Skeletal muscle tissue (tissue), 4 donors: Measurements from ENCODE around the gene CHMP4B. TPM values are rescaled to one million over a fixed set of nuclear protein-coding genes. Genes with fewer than 3 reads are reported as not detected.

Experiments used
- H3K27ac ChIP-seq: one replicate; pipeline ENCODE4 v1.7.0; 2013; ENCODE audit warnings: mild to moderate bottlenecking, low read depth, low read length, inconsistent platforms
- H3K27me3 ChIP-seq, 3 donors: one replicate each; pipeline ENCODE4 v1.7.0; 2013; ENCODE audit warnings: low read length in 3 of 3; ENCODE audit not compliant: control insufficient read depth in 3 of 3, insufficient read depth in 3 of 3
- H3K36me3 ChIP-seq, 3 donors: one replicate each; pipeline ENCODE4 v1.7.0; 2013; ENCODE audit warnings: low read length in 3 of 3; ENCODE audit not compliant: control insufficient read depth in 3 of 3, insufficient read depth in 3 of 3
- H3K4me1 ChIP-seq, 3 donors: one replicate each; pipeline ENCODE4 v1.7.0; 2013; ENCODE audit warnings: low read length in 3 of 3, mild to moderate bottlenecking in 3 of 3; ENCODE audit not compliant: control insufficient read depth in 3 of 3, insufficient read depth in 3 of 3
- H3K4me3 ChIP-seq, 3 donors: one replicate each; pipeline ENCODE4 v1.7.0; 2013; ENCODE audit warnings: low read length in 3 of 3
- H3K9ac ChIP-seq, 3 donors: one replicate each; pipeline ENCODE4 v1.7.0; 2013; ENCODE audit warnings: low read length in 3 of 3, mild to moderate bottlenecking in 3 of 3, moderate library complexity in 2 of 3, low read depth in 1 of 3
- H3K9me3 ChIP-seq, 3 donors: one replicate each; pipeline ENCODE4 v1.7.0; 2013; ENCODE audit warnings: low read length in 3 of 3; ENCODE audit not compliant: control insufficient read depth in 3 of 3
- total RNA-seq: library from RNA; depleted of rRNA; stranded (reverse); fragments of >200 nt; gene quantifications from one replicate; pipeline ENCODE4 v1.2.3, GENCODE V29; 2014
- donor health status: Osteomylitis.

The CHMP4B gene
- total RNA-seq, 1 donor from 2014 or later, result 24.0 TPM

DNA sequence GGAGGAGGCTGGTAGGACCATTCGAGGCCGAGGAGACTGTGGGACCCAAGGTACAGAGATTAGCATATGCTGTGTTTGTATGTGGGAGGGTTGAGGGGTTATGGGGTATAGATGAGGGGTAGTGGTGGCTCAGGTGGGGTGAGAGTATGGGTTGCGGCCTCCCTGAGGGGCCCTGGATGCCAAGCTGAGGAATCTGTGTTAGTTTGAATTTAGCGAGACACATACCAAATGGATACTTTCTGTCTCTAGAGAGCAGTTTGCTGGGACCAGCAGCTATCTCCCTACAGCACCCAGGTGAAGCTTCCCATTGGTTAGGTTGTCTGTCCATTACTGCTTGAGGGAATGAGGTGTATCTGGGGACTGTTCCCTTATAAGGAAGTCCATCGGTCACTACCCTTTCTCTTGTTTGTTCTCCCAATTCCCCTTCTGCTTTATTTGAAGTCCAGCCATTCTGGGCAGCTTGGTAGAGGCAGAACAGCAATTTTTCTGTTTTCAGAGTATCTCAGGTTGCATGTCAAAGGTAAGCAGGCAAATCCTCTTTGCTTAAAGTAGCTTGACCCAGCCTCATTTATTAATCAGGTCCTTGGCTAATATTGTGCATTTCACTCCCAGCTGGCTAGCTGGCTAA, 15.2 kb downstream of the CHMP4B start:
- Histone ChIP-seq H3K4me3 (no peak overlapping the region), H3K9ac (peak overlapping the region in 1 of 3 donors; percentile 5), H3K4me1 (peaks cover 64 to 70% (median 67%) of the 10 kb centered on the region in 3 donors), H3K27me3 (no peaks in the 10 kb centered on the region), H3K27ac (no peak overlapping the region), H3K9me3 (no peaks in the 10 kb centered on the region), H3K36me3 (peaks cover 0 to 2% (median 0%) of the 10 kb centered on the region in 3 donors)

DNA sequence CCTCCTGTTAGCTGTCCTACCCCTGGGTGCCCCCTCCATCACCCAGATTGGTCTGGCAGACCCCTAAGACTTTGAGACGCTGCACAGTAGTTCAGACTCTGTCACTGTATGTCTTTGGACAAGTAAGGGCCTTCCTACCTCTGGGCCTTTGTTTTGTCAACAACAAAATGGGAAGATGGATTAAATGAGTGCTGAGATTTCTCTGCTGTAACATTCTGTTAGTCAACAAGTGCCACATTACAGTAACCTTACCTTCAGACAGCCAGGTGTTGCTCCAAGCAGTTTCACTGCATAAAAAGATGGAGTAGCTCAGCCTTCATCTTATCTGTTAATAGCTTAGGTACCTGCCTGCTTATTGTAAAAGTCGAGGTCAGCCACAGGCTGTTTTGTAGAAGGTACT, 16.0 kb downstream of the CHMP4B start:
- Histone ChIP-seq H3K4me1 (peaks cover 69 to 78% (median 72%) of the 10 kb centered on the region in 3 donors), H3K4me3 (no peak overlapping the region), H3K36me3 (peaks cover 0 to 2% (median 0%) of the 10 kb centered on the region in 3 donors), H3K9me3 (no peaks in the 10 kb centered on the region), H3K27ac (no peak overlapping the region), H3K27me3 (no peaks in the 10 kb centered on the region), H3K9ac (no peak overlapping the region)

DNA sequence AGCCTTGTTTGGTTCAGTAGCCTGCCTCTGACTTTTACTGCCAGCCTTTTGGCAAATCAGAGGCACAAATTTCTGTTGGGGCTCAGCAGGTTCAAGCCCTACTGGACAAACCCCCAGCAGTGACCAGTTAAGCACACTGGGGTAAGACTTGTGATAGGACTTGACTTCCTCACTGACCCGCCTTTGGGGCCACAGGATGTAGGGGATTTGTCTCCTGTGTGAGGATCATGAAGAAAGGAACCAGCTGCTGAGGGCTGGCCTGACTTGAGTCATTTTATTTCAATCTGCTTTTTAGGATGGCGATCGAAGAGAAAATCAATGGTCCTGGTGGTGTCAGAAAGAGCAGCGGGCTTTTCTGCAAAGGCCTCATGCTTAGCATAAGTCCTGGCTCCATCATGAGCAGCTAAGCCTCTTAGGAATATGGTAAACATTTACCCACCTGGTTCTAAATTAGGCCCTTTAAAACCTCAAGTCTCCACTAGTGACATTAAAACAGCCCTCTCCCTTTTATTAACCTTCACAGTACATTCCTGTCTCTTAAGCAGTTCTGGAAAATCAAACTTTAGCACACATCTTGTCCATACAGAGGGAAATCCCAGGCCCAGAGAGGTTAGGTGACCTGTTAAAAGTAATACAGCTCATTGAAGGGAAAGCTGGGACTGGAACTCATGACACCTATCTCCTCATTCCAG, 16.6 kb downstream of the CHMP4B start:
- no peaks in the 10 kb centered on the region for H3K9me3 ChIP-seq
- H3K36me3 ChIP-seq, result peaks cover 0 to 2% (median 0%) of the 10 kb centered on the region in 3 donors
- peaks cover 69 to 77% (median 72%) of the 10 kb centered on the region in 3 donors for H3K4me1 ChIP-seq
- H3K9ac ChIP-seq, result peak overlapping the region; percentile 10 to 51 (median 40)
- H3K4me3 ChIP-seq, result peak overlapping the region in 2 of 3 donors; percentile 8 to 17
- H3K27ac ChIP-seq, result peak overlapping the region; percentile 66
- no peaks in the 10 kb centered on the region for H3K27me3 ChIP-seq

DNA sequence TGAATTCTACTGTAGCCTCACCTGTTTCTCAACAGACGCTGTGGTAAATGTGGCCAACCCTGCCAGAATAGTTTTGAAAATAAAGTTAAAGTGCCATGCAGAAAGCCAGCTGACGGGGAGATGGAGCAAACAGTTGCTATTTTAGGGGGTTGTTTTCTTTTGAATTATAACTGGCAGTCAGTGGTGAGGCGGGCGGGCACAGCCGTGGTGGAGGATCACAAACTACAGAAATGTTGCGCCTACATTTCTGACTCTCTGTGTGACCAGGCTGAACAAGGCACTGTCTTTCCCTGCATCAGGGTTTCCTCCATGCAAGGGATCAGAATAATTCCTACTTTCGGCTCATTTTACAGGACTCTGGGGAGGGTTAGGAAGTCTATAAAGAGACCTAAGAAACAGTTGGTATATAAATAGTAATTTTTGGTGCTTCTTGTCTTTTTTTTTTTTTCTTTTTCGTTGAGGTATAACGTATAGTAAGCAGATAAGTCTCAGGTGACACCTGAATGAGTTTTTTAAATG, 17.2 kb downstream of the CHMP4B start:
- Histone ChIP-seq H3K27ac (peak overlapping the region; percentile 66), H3K4me3 (peak overlapping the region in 2 of 3 donors; percentile 8 to 17), H3K36me3 (peaks cover 0 to 2% (median 0%) of the 10 kb centered on the region in 3 donors), H3K9ac (peak overlapping the region in 2 of 3 donors; percentile 40 to 51), H3K4me1 (peaks cover 75 to 83% (median 76%) of the 10 kb centered on the region in 3 donors), H3K27me3 (no peaks in the 10 kb centered on the region), H3K9me3 (no peaks in the 10 kb centered on the region)

DNA sequence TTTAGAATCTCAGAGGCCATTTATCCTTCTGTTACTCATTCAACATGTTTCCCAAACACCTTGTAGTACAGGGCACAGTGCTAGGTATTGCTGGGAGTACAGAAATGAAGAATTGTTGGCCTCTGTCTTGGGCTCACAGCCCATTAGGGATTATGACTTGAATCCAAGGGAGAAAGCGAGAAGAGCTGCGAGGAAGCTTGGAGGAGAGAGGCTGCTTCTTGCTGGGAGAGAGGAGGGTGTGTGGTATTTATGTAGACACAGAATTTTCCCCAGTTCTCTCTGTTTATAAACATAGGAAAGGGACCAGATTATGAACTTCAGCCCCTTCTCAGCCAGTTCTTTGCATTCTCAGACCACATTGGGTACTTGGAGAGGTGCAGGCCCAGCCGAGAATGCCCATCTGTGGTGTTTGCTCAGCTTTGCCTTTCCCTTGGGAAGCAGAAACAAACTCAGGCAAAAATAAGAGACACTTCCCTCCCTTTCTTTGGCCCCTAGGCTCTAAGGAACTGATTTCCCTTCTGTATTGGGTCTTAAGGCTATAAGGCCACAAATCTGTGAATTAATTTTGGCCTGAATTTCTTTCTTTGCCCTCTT, 17.9 kb downstream of the CHMP4B start:
- H3K27ac ChIP-seq, result peak overlapping the region; percentile 66
- no peaks in the 10 kb centered on the region for H3K27me3 ChIP-seq
- no peak overlapping the region for H3K4me3 ChIP-seq
- H3K9ac ChIP-seq, result peak overlapping the region in 2 of 3 donors; percentile 11 to 15
- peaks cover 0 to under 1% (median 0%) of the 10 kb centered on the region in 3 donors for H3K36me3 ChIP-seq
- peaks cover 81 to 87% (median 81%) of the 10 kb centered on the region in 3 donors for H3K4me1 ChIP-seq
- no peaks in the 10 kb centered on the region for H3K9me3 ChIP-seq

DNA sequence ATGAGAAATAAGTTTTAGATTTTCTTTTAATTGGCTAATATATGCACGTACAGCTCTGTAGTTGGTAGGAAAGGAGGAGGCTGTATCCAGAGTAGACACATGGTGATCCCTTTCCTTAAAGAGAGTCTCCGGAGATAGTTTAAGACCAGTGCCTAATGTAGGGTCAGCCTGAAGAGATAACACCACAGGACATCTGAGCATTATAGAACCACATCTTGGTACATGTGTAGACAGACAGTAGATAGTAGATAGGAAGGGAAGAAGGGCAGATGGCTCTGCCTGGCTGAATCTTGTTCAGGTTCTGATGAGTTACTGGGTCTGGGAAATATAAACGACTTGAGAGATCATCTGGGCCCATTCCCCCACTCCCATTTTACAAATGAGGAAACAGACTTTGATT, 18.5 kb downstream of the CHMP4B start:
- no peaks in the 10 kb centered on the region for H3K9me3 ChIP-seq
- H3K4me3 ChIP-seq, result no peak overlapping the region
- H3K36me3 ChIP-seq, result no peaks in the 10 kb centered on the region
- peaks cover 76 to 82% (median 77%) of the 10 kb centered on the region in 3 donors for H3K4me1 ChIP-seq
- peak overlapping the region; percentile 66 for H3K27ac ChIP-seq
- H3K27me3 ChIP-seq, result no peaks in the 10 kb centered on the region
- H3K9ac ChIP-seq, result no peak overlapping the region

DNA sequence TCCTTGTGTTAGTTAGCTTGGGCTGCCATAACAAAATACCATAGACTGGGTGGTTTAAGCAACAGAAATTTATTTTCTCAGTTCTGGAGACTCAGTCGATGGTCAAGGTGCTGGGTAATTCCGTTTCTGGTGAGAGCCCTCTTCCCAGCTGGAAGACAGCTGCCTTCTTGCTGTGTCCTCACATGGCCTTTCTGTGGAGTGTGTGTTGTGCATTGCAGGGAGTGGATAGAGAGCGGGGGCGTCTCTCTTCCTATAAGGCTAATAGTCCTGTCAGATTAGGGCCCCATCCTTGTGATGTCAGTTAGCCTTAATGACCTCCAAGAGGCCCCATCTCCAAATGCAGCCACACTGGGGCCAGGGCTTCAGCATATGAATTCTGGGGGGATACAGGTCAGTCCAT, 19.2 kb downstream of the CHMP4B start:
- Histone ChIP-seq H3K27me3 (no peaks in the 10 kb centered on the region), H3K4me1 (peaks cover 74 to 77% (median 75%) of the 10 kb centered on the region in 3 donors), H3K27ac (no peak overlapping the region), H3K9ac (peak overlapping the region in 1 of 3 donors; percentile 25), H3K9me3 (no peaks in the 10 kb centered on the region), H3K4me3 (no peak overlapping the region), H3K36me3 (no peaks in the 10 kb centered on the region)

DNA sequence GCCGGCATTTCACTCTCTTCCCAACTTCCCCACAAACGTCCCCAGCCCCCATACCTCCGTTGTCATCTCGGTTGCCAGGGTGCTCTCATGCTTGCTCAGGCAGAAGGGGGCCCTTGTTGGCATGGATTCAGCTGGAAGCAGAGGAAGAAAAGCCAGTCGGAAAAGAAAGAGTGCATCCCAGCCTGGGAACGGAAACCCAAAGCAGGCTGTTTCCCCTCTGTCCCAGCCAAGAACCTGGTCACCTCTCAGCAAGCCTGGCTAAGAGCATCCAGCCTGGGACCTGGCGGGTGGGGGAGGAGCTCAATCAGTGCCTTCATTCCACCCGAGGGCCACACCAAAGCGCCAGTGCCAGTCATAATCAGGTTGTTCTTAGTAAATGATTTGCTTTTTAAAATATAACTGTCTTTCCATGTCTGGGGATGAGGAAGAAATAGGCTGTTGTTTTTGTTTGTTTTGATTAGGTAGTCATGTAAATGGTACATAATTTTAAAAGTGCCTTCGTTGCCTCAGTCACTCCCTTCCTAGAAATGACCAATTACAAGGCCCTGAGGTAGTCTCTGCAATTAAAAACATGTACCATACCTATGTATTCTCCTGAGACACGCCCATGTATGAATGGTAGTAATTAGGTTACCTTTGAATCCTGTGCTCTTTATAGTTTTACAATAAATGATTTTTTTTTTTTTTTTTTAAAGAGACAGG, 21.1 kb downstream of the CHMP4B start:
- Histone ChIP-seq H3K4me1 (peaks cover 65 to 72% (median 68%) of the 10 kb centered on the region in 3 donors), H3K9me3 (no peaks in the 10 kb centered on the region), H3K27ac (peak overlapping the region; percentile 1), H3K4me3 (no peak overlapping the region), H3K27me3 (no peaks in the 10 kb centered on the region), H3K9ac (peak overlapping the region in 1 of 3 donors; percentile 52), H3K36me3 (no peaks in the 10 kb centered on the region)

DNA sequence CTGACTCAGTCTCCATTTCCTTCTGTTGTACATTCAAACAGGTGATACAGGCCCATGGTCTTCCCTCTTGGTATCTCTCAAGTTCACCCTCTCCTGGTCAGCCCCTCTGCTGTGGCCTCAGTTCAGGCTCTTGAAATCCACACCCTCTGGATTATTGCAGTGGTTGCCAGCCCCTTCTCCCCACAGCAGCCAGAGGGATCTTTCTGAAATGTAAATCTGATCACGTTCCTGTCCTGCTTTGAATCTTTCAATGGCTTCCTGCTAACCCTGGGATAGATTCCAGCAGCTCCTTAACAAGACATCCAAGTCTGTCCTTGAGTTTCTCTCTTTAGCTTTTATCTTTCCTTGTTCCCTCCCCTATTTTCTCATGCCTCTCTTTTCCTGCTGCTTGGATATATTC, 22.2 kb downstream of the CHMP4B start:
- H3K9ac ChIP-seq, result no peak overlapping the region
- no peak overlapping the region for H3K27ac ChIP-seq
- H3K9me3 ChIP-seq, result no peaks in the 10 kb centered on the region
- H3K27me3 ChIP-seq, result no peaks in the 10 kb centered on the region
- no peaks in the 10 kb centered on the region for H3K36me3 ChIP-seq
- H3K4me3 ChIP-seq, result no peak overlapping the region
- H3K4me1 ChIP-seq, result peaks cover 65 to 72% (median 67%) of the 10 kb centered on the region in 3 donors
